Brain pericyte (primary cell): ENCODE data around the gene TBC1D10B.
"Not testable (repeated sequence)": the region's sequence is repeated elsewhere in the genome, so short reads cannot be mapped to it uniquely, and the experiment has no call there.

Experiments
- DNase-seq: peaks from one replicate; pipeline ENCODE4 v3.0.0-alpha.2; 2012; ENCODE audit warnings: low read depth, low spot score

The TBC1D10B gene

DNA sequence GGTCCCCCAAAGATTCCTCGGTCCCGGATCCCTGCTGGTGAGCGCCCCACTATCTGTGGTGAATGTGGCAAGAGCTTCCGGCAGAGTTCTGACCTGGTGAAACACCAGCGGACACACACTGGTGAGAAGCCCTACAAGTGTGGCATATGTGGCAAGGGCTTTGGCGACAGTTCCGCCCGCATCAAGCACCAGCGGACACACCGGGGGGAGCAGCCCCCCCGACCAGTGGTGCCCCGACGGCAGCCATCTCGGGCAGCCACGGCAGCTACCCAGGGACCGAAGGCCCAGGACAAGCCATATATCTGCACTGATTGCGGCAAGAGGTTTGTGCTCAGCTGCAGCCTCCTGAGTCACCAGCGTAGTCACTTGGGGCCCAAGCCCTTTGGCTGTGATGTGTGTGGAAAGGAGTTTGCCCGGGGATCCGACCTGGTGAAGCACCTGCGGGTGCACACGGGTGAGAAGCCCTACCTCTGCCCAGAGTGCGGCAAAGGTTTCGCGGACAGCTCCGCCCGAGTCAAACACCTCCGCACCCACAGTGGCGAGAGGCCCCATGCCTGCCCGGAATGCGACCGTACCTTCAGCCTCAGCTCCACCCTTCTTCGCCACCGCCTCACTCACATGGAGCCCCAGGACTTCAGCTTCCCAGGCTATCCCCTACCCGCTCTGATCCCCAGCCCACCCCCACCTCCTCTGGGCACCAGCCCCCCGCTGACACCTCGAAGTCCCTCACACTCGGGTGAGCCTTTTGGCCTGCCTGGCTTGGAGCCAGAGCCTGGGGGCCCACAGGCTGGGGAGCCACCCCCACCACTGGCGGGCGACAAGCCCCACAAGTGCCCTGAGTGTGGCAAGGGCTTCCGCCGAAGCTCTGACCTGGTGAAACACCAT lies 27.7 kb upstream of the TBC1D10B start:
- no peak for DNase-seq

DNA sequence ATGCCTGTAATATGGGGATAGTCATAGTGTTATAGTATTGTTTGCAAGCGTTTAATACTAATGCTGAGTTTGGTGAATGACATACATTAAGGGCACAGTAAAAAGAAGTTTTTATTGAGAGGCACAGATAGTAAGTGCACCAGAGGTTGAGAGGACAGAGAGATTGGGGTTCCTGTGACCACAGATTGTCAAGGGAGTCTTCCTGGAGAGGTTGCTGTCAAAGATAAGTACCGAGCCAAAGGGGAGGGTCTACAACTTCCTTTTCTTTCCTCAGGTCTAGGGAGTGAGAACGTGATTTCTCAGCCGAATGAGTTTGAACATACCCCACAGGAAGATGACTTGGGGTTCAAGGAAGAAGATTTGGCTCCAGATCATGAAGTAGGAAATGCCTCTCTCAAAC lies 26.8 kb upstream of the TBC1D10B start:
- no peak for DNase-seq

DNA sequence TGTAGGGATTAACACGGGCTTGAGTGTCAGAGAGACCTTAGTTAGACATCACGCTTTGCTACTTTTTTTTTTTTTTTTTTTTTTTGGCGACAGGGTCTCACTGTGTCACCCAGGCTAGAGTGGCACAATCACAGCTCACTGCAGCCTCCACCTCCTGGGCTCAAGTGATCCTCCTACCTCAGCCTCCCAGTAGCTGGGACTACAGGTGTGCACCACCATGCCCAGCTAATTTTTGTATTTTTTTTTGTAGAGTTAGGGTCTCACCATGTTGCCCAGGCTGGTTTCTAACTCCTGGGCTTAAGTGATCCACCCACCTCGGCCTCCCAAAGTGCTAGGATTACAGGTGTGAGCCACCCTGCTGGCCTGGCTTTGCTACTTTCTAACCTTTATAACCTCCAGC lies 26.3 kb upstream of the TBC1D10B start:
- not testable (repeated sequence) for DNase-seq

DNA sequence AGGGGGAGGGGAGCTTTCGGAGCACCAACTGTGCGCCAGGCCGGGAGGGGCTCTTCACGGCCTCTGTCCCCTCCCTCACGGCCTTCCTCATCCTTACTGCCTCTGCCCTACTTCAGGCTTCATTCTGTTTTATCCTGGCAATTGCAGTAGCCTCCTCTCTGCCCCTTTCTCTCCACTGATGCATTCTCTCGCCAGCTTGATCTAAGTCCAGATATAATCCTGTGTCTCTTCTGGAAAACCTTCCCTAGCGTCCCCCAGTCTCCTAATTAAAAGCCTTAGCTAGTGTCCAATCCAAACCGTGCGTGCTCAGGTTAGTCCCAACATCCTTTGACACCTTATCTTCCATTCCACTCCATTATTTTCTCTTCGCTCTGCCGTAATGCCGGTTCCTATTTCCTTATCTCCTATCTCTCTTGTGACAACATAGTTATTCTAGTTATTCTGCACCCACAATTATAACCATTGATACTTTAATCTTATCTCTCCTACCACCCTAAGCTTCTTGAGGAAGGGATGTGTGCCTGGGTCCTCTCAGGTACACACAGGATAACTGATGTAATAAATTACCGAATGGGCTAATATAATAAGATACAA lies 25.8 kb upstream of the TBC1D10B start:
- no peak for DNase-seq

DNA sequence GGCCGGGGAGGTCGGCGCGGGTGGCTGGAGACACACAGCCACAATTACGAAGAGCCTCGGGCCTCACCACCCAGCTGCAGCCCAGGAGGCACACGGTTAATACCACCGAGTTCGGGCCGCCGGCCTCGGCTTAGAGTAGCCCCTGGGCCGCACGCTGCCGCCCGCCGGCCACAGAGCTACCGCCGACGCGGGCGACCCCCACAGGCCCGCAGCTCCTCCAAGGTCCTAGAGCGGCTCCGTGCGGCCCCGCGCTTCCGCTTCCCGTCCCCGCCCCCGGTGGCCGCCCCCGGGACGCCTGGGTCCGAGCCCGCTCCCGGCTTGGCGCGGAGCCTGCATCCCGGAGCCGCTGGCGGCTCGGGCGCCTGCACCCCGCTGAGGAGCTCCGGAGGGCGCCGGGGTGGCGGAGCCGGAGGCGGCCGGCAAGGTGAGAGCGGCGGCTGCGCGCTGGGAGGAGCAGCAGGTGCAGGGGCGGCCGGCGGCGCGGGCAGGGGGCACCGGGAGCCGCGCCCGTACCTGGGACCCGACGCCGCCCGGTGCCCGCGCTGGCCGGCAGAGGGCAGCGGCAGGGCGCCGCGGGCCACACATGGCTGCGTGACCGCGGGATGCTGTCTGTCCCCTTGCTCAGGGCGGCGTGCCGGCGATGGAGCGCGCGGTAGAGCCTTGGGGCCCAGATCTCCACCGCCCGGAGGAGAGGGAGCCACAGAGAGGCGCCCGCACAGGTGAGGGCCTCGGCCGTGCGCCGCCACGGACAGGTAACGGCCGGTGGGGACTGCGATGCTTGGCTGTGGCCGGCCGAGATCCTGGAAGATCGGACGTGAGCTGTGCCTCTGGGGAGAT lies 25.1 kb upstream of the TBC1D10B start, which contains the start of gene ZNF48:
ZNF48 (plus strand) TSS at position 266 of the 837 bp plus-strand sequence; CDS start at position 641, 375 bp downstream.
- no peak for DNase-seq

DNA sequence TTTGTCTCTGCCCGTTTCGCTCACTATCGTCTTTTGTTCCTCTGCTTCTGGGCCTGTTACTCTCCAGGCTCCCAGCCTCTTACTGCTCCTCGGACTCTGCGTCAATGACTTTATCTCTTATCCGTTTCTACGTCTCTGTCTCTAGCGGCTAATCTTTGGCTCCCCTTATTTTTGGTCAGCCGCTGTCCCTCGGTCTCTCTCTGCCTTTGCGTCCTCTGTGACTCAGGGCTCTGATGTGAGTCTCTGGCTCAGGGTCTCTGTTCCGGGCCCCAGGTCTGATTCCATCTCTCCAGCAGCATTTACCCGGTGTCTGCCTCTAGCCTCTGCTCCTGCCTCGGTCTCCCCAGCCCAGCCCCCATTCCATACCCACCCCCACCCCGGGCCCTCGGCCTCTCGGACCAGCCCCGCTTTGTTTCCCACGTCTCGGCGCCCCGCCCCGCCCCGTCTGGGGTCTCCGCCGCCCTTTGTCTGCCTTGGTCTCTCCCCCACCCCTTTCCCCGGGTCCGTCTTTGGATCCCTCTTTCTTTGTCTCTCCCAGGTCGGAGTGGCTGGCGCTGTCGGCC lies 24.4 kb upstream of the TBC1D10B start:
- DNase-seq: no peak

DNA sequence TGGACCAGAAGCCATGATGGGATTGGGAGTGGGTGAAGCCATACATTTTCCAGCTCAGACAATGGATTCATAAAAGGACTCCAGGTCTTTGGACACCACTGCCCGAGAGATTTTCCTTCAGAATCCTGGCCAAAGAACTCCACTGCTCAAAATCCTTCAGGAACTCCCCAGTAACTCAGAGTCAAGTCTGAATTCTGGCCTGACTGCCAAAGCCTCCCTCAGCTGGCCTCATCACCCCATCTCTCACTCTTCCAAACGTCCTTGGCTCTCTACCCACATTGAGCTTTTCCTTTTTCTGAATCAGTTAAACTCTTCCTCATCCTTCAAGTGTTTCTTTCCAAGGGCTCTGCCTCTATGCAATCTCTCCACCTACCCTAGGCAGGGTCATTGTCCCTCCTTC lies 13.2 kb upstream of the TBC1D10B start:
- no peak for DNase-seq

DNA sequence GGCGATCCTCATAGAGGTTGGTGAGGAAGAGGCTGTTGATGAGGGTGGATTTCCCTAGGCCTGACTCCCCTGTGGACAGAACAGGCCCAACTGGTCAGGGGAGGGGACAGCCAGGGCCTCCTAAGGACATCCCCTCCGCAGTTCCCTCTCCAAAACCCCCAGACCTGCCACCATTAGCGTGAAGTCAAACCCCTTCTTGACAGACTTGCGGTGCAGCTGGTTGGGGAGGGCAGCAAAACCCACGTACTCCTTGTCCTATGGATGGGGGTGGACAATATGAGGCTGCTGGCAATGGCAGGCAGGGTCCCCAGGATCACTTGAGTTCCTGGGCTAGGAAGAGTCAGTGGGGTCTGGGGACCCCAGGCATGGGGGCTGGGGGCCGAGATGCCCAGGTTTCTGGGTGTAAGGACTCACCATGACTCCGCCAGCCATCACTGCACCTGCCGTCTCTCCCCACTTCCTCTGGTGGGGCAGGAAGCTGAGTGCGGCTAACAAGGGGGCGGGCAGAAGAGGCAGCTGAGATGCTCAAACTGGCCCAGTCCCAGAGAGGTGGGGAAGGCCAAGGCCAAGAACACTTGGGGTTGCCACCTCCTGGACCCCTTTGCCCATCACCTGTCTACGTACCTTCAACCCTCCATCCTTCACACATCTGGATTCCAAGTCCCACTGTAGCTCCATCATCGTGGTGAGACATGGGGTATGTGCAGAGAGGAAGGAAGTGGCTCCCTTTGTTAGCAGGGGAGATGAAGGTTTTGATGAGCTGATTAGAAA lies 12.0 kb upstream of the TBC1D10B start, which contains the start of gene SEPTIN1:
SEPTIN1 (minus strand) TSS at position 451 of the 771 bp plus-strand sequence; CDS start at position 432, 19 bp downstream.
- DNase-seq: no peak

DNA sequence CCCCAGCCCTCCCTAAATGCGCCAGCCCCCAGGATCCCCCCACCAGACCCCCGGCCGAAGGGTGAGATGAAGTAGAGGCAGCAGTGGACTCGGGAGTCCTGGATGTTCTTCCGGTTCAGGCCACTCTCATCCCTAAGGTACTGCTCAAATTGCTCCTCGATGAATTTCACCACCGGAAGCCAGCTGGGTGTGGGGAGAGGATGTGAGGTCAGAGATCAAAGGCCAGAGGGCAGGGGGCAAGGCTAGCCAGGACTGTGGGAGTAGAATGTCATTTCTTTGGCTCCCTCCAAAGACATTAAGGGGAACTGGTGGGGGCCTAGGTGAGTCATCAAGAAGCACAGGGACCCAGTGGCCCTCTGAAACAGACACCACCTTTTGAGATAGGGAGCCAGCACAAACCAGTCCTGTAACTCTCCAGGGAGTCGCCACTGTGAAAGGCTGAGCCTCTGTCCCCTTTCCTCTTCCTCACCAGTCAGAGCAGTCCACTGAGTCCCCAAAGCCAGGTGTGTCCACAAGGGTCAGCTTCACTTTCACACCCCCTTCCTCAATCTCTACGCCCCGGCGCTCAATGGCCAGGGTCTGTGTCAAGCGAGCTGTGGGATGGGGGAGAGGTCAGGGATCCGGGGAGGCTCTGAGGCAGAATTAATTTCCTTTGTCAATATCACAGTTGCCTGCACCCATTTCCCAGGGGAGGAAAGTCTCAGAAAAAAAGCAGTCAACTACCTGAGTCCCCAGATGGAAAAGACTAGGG lies 11.2 kb upstream of the TBC1D10B start:
- DNase-seq: no peak

DNA sequence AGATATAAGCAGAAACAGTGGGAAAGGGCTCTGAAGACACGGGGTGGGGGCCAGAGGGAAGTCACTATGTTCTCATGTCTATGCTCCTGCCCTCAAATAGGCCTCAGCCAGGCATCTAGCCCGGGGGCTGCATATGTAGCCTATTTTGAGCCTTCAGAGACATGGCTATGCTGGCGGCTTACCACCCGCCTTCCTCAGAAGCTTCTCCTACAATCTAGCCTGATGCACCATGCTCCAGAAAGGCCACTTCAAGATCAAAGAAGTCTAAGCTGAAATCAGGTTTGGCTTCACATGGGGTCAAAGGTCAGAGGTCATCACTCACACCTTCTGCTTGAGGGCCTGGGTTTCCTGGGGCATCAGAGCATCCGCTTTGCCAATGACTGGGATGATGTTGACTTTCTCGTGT lies 10.5 kb upstream of the TBC1D10B start:
- DNase-seq: no peak

DNA sequence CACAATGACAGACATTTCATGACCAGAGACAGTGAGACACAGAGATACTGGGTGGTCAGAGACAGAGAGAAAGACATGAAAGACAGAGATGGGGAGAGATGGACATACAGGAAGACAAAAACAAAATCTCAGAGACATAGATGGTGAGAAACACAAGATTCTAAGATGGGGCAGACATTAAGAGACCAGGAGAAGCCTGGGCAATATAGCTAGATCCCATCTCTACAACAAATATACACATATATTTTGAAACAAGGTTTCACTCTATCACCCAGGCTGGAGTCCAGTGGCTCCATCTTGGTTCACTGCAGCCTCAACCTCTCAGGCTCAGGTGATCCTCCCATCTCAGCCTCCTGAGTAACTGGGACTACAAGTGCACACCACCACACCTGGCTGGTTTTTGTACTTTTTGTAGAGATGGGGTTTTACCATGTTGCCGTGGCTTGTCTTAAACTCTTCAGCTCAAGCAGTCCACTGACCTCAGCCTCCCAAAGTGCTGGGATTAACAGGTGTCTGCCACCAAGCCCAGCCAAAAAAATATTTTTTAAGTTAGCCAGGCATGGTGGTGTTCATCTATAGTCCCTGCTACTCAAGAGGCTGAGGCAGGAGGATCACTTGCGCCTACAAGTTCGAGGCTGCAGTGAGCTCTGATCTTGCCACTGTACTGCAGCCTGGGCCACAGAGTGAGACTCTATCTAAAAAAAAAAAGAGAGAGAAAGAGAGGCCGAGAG lies 9.9 kb upstream of the TBC1D10B start:
- no peak for DNase-seq

DNA sequence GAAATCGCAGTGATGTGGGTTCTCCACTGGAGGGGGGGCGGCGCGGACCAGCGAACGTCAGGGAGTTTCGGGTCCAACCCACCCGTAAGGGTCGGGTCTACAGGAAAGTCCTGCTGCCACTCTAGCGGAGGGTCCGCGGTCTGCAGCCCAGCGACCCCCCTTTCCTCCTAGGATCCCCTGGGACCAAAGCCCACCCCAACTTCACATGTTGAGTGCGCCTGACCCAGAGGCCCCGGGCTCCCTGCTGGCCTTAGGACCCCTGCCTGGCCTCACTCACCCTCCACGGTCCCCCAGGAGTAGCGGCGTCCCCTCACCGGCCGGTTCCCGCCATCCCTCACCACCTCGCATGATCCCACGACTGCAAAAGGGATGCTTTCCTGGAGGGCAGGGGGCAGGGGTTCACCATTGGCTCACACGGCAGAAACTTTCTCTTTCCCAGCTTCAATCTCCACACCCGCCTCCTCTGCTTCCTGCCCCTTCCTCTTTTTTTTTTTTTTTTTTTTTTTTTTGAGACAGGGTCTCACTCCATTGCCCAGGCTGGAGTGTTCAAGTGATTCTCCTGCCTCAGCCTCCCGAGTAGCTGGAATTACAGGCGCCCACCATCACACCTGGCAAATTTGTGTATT lies 9.0 kb upstream of the TBC1D10B start:
- DNase-seq: no peak

DNA sequence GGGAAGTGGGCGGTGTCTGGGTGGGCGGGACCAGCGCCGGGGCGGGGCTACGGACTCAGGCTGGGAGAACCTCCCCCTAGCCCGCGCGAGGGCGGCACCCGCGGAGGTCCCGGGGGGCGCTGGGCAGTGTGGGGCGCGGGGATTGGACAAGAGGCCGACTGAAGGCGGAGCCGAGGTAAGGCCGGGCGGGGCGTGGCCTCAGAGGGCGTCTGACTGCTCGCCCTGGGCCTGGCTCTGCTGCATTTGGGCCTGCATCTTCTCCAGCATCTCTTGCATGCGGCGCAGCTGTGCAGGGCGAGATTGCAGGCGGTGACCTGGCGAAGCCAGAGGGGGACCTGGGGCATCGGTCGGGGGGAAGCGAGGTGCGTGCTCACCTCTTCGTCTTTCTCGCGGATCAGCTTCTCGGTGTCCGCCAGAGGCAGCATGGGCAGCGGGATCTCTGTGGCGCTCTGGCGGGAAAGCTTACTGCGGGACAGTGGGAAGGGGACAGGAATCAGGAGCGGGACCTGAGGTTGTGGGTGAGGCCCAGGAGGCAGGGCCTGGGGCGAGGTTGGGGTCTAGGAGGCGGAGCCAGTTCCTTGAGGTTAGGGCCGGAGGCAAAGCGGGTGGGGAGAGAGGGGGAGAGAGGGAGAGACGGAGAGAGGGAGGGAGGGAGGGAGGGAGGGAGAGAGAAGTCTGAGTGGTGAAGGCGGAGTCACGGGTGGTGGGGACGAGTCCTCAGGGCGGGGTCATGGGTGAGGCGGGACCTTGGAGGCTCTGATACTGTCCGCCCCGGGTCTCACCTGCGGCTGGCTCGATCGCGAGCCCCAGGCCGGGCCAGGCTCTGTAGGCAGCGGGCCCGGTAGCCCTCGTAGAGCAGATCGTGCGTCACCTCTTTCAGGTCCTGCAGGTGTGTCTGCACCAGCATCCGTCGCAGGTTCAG lies 8.2 kb upstream of the TBC1D10B start:
- DNase-seq: peak; percentile 93

DNA sequence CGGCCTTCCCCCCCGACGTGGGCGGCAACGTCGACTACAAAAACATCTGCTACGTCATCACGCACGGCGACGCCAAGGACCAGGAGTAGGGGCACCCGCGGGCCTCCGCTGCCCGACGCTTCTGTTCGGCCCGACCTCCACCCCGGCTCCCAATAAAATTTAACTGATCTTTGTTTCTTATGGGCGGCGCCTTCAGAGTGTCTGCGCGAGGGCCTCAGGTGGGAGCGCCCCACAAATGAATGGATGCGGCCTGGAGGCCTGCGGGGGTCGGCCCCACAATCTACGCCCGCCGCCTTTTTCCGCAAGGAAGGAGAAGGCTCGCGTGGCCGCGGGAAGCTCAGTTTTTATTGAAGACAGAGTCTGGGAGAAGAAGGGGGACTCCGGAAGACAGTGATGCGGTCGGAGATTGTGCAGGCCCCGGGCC lies 7.5 kb upstream of the TBC1D10B start:
- no peak for DNase-seq

DNA sequence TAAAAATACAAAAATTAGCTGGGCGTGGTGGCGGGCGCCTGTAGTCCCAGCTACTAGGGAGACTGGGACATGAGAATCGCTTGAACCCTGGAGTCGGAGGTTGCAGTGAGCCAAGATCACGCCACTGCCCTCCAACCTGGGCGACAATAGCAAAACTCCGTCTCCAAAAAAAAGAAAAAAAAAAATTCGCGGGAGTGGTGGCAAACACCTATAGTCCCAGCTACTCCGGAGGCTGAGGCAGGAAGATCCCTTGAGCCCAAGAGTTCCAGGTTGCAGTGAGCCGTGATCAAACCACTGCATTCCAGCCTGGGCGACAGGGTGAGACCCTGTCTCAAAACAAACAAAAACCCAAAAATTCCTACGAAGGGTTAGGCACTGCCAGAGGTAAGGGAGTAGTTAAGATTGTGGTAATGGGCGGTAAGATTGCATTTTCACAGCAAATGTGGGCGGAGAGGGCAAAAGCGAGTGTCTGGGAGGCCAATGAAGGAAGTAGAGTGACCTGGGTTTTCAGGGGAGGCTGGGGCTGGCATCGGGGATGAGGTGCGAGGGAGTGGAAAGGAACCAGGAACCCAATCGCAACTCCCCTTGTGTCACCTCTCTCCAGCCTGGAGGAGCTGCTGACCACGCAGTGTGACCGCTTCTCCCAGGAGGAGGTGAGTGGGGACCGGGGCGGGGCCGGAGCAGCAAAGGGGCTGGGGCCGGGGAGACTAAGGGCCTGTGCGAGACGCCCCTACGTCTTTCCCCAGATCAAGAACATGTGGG lies 6.9 kb upstream of the TBC1D10B start:
- no peak for DNase-seq

DNA sequence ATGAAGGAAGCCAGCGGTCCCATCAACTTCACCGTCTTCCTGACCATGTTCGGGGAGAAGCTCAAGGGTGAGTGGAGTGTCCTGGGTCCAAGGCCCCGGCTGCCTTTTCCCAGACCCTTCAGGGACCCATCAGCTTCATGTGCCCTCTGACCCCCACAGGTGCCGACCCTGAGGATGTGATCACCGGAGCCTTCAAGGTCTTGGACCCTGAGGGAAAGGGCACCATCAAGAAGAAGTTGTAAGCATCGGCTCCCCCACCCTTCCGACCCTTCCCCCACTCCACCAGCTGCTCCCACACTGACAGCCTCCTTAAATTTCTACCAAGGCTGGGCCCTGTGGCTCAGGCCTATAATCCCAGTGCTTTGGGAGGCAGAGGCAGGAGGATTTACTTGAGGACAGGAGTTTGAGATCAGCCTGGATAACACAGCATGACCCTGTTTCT lies 6.2 kb upstream of the TBC1D10B start:
- no peak for DNase-seq

DNA sequence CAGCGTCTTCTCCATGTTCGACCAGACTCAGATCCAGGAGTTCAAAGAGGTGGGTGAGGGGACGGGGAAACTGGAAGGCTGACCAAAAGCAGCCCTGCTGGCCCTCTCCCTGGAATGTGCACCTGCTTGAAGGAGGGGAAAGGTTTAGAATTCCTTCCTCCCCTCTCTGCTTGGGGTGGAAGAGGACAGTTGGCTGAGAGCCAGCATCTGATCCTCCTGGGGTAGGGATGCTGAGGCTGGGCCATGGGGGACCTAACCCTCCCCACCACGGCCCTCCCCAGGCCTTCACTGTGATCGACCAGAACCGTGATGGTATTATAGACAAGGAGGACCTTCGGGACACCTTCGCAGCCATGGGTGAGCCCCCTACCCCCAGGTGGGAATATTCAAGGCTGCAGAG lies 5.6 kb upstream of the TBC1D10B start:
- DNase-seq: no peak
